Erythroblast (primary cell): ENCODE results near the gene ZBTB8B.
"Not testable (repeated sequence)": the region's sequence is repeated elsewhere in the genome, so short reads cannot be mapped to it uniquely, and the experiment has no call there.

Experiments
- DNase-seq, 2 experiments: peaks; one replicate each; lab custom pipeline; 2025; lab: John Stamatoyannopoulos, UW
- GATA1 ChIP-seq: IDR thresholded peaks from 2 replicates; pipeline ENCODE4 v1.6.1; 2011; ENCODE audit warnings: low read depth, mild to moderate bottlenecking, control low read depth, low read length, moderate library complexity
- POLR2A ChIP-seq: IDR thresholded peaks from 2 replicates; pipeline ENCODE4 v1.6.1; 2011; ENCODE audit warnings: mild to moderate bottlenecking, low read length

Gene ZBTB8B

GRCh38 chr1:32464716-32465577 lies at the start of gene ZBTB8B:
TSS of gene ZBTB8B (plus strand) at chr1:32465072. CDS start at chr1:32470625, 5,553 bp downstream.
- TF ChIP-seq POLR2A (no peak), GATA1 (no peak)
- no peak for DNase-seq

DNA sequence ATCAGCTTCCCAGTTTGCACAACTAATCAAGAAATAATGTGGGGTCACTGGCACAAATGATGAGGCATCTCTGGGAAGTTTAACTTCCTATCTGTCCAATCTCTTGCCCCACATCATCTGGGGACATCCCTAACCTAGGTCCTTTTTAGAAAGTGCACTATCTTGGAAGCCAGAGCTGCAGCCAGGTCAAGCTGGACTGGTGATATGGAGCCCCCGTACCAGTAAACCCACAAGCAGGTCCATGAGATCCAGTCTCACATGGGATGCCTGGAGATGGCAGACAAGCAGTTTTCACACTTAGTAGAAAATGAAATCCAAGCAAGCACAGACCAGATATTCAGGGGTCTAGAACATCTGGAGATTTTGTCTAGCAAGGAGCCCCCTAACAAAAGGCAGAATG lies 43.1 kb upstream of the ZBTB8B start:
- TF ChIP-seq GATA1 (no peak), POLR2A (no peak)
- DNase-seq, result no peak

DNA sequence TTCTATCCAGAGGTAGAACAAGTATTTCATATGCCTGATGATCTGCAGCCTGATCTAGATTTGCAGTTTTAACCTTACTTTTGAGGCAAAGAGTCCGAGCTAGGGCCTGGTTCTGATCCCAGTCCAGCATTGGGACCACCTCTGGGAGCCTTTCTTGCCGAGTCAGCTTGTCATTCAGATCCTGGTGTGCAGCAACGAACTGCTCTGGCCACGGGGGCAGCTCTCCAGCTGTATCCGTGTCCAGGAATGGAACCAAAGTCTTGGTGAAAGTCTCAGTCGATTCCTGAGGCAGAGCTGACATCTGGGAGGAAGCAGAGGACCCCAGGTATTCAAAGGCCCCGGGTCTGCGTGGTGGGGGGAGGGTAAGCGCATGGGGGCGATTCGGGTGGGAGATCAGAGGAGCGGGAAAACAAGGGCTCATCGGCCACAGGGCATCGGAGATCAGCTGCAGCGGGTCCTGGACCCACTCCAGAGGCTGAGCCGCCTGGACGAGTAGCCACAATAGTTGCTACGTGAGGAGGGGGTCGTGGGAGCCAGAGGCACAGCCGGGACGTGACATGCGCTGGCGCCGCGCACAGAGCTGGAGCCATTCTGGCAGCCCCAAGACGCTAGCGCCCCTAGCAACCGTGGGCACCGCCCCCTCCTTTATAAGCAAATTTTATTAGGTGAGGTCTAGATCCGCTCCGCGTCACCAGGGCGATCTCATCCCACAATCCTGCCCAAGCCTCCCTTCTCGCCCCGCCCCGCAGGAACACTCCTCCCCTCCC lies 38.2 kb upstream of the ZBTB8B start:
- TF ChIP-seq GATA1 (no peak), POLR2A (no peak)
- DNase-seq, result no peak

DNA sequence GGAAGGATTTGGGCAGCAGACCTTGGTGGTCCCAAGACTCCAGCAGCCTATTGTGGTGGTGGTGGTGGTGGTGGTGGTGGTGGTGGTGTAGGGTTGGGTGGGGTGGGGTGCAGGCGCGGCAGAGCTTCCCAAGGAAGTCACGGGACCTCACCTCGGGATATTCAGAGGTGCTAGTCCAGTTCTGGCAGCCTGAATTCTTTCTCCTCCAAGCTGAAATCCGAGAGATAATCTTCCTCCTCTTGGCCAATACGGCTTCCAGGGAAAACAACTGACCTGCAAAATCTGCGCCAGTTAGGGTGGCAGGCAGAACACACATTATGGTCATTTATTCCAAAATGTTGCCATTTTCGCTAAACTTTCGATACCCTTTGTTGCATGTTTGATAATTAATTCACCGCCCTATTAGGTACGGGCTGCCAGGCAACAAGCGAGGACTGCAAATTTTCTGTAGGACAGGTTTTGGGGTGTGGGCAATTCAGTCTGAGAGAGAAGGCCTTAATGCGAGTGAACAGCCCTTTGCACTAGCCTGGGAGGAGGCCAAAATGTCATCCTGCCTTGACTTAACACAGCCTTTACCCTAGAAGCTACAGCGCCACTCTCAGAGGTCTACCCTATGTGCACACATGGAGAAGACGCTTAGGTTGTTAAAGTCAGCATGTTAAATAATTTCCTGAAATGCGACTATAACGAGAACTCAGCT lies 37.5 kb upstream of the ZBTB8B start:
- TF ChIP-seq POLR2A (no peak), GATA1 (no peak)
- no peak for DNase-seq

- no peak for TF ChIP-seq GATA1
- no peak for TF ChIP-seq POLR2A
- DNase-seq, result no peak
Observed at GRCh38 chr1:32431736-32432400, 33.0 kb upstream of the ZBTB8B start.

- TF ChIP-seq POLR2A (no peak), GATA1 (no peak)
- DNase-seq, result no peak
Observed at GRCh38 chr1:32438136-32438535, 26.7 kb upstream of the ZBTB8B start.

- DNase-seq, result not testable (repeated sequence)
Observed at GRCh38 chr1:32438777-32439176, 26.1 kb upstream of the ZBTB8B start.

- DNase-seq, result not testable (repeated sequence)
Observed at GRCh38 chr1:32441467-32441866, 23.4 kb upstream of the ZBTB8B start.

GRCh38 chr1:32447469-32448185 lies 17.2 kb upstream of the ZBTB8B start:
- no peak for TF ChIP-seq POLR2A
- TF ChIP-seq GATA1, result no peak
- no peak for DNase-seq

GRCh38 chr1:32448186-32448772 lies 16.6 kb upstream of the ZBTB8B start:
- peak; percentile 57 to 64 for DNase-seq

GRCh38 chr1:32448773-32449456 lies 16.0 kb upstream of the ZBTB8B start:
- no peak for TF ChIP-seq GATA1
- no peak for TF ChIP-seq POLR2A
- DNase-seq, result peak; percentile 37 to 54

GRCh38 chr1:32449457-32449831 lies 15.4 kb upstream of the ZBTB8B start:
- DNase-seq, result not testable (repeated sequence)

DNA sequence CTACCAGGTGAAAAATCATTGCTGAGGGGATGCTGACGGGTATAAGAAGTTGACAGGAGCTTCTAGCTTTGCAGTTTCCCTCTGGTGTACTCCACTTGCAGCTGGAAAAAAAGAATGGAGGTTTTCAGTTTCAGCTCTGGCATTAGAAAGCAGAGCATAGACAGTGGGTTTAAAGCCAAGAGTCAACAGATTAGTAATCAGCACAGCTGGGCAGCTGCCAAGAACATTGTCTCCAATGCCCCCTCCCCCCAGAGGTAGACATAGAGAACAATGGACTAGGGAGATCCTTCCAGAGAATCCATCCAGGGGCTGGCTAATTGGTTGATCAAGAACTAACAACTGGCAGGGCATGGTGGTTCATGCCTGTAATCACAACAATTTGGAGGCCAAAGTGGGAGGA lies 10.1 kb upstream of the ZBTB8B start:
- DNase-seq, result no peak
- TF ChIP-seq POLR2A (no peak), GATA1 (no peak)
